GM18951 (cell line): ENCODE results near the gene ZBTB7C.

Experiments used
- POLR2A ChIP-seq: IDR thresholded peaks from 4 replicates; pipeline ENCODE4 v1.6.1; 2011; ENCODE audit warnings: mild to moderate bottlenecking; ENCODE audit not compliant: insufficient read length, insufficient read depth; ENCODE audit errors: extremely low read depth
- in situ Hi-C: fragments of 300-500 bp; cut with MboI; formaldehyde crosslinking; loops from one replicate; pipeline ENCODE4 v1.12.0; 2022; ENCODE audit warnings: low sequenced_read_pairs, mixed read lengths, inconsistent platforms; ENCODE audit not compliant: unreplicated experiment

The ZBTB7C gene

DNA sequence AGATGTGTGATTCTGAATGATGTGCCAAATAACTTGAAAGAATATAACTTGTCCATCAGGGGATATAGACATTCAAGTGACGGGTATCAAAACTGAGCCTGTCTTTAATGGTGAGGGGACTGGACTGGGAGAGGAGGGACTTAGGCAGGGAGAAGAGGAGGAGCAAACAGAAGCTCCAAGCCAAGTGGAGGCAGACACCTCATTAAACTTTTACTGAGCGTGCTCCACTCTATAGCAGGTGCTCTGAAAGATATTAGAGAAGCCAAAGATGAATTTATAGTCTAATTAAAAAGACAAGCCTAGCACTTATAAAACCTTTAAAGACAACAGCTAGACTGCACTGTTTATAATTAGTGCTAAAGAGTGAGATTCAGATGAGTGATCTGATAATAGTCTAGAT, 431.0 kb downstream of the ZBTB7C start:
- TF ChIP-seq POLR2A = no peak

More for the DNA sequence above, 431.0 kb downstream of the ZBTB7C start:
- in situ Hi-C loops = no loop called here
